ENCODE results near the gene RIMS4.

Gene RIMS4

GRCh38 chr20:44810391-44811149 is at the start of gene RIMS4:
Gene RIMS4 (minus strand): TSS chr20:44810546. CDS start chr20:44810271, 275 bp downstream.
- Histone ChIP-seq H3K9ac (ENCODE audit: low read depth in 1 of 2, low read length in 2 of 2) (no peak within 1 kb of the TSS), H3K27me3 (ENCODE audit: control insufficient read depth in 1 of 2, insufficient read depth in 2 of 2, low read length in 2 of 2) (peaks cover 36 to 44% of the 10 kb centered on the region in 2 donors), H3K9me3 (ENCODE audit: control insufficient read depth in 1 of 2, low read length in 2 of 2) (peaks cover 9% of the 10 kb centered on the region in 2 donors), H3K4me3 (ENCODE audit: low read depth in 1 of 2, low read length in 2 of 2) (no peak within 1 kb of the TSS), H3K27ac (ENCODE audit: low read depth, low read length) (no peak within 1 kb of the TSS), H3K4me1 (ENCODE audit: control insufficient read depth in 1 of 2, insufficient read depth in 2 of 2, low read length in 2 of 2) (no peaks in the 10 kb centered on the region), H3K36me3 (ENCODE audit: control insufficient read depth in 1 of 2, insufficient read depth in 2 of 2, low read length in 2 of 2) (no peaks in the 10 kb centered on the region)

DNA sequence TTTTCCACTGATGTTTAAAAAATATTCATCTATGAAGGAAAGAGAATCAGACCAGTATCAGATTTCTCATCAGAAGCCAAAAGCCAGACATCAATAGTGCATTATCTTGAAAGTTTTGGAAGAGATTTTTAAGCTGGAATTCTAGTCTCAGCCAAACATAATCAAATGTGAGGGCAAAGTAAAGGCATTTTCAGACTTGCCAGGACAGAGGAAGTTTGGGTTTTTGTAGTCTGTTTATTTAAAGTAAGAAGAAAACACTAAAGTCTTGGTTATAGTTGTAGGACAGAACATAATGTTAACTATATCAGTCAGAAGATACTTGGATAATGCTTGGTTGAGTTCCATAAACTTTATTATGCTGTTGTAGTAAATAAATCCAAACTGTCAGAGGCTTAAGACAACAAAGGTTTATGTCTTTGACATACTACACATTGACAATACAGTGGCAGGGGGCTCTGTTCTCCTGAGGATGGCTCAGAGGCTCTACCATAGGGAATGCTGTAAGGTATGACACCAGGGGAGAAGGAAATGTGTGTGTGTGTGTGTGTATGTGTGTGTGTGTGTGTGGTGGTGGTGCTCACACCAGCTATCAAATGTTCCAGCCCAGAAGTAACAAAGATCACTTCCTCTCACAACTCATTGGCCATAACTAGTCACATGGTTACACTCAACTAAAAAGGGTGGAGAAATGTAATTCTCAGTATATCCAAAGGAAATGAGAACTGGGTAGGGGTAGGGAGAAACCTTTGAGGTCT is 48.4 kb upstream of the RIMS4 start:
- no peak overlapping the region for H3K4me3 ChIP-seq (ENCODE audit: low read depth in 1 of 2, low read length in 2 of 2)
- no peaks in the 10 kb centered on the region for H3K9me3 ChIP-seq (ENCODE audit: control insufficient read depth in 1 of 2, low read length in 2 of 2)
- H3K4me1 ChIP-seq (ENCODE audit: control insufficient read depth in 1 of 2, insufficient read depth in 2 of 2, low read length in 2 of 2): peaks cover 1 to 14% of the 10 kb centered on the region in 2 donors
- no peak overlapping the region for H3K9ac ChIP-seq (ENCODE audit: low read depth in 1 of 2, low read length in 2 of 2)
- no peak overlapping the region for H3K27ac ChIP-seq (ENCODE audit: low read depth, low read length)
- no peaks in the 10 kb centered on the region for H3K36me3 ChIP-seq (ENCODE audit: control insufficient read depth in 1 of 2, insufficient read depth in 2 of 2, low read length in 2 of 2)
- H3K27me3 ChIP-seq (ENCODE audit: control insufficient read depth in 1 of 2, insufficient read depth in 2 of 2, low read length in 2 of 2): no peaks in the 10 kb centered on the region

DNA sequence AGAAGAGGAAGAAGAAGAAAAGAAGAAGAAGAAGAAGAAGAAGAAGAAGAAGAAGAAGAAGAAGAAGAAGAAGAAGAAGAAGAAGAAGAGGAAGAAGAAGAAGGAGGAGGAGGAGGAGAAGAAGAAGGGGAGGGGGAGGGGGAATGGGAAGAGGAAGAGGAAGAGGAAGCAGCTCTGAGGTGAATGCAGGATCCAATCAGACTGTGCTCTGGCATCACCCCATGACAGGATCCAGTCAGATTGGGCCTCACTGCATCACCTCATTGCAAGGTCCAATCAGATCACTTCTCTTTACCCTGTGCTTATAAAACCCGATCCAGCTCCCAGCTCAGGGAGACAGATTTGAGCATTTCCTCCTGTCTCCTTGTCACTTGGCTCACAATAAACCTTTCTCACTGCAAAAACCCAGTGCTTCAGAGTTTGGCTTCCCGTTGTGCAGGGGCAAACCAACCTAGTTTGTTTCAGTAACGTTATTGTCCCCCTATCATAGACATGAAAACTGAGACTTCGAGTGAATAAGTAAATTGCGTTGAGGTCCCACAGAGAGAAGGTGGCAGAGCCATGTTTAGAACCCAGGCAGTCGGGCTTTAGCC is 46.6 kb upstream of the RIMS4 start:
- no peaks in the 10 kb centered on the region for H3K36me3 ChIP-seq (ENCODE audit: control insufficient read depth in 1 of 2, insufficient read depth in 2 of 2, low read length in 2 of 2)
- H3K4me3 ChIP-seq (ENCODE audit: low read depth in 1 of 2, low read length in 2 of 2): no peak overlapping the region
- no peak overlapping the region for H3K9ac ChIP-seq (ENCODE audit: low read depth in 1 of 2, low read length in 2 of 2)
- H3K9me3 ChIP-seq (ENCODE audit: control insufficient read depth in 1 of 2, low read length in 2 of 2): no peaks in the 10 kb centered on the region
- H3K27ac ChIP-seq (ENCODE audit: low read depth, low read length): no peak overlapping the region
- peaks cover 2 to 11% of the 10 kb centered on the region in 2 donors for H3K4me1 ChIP-seq (ENCODE audit: control insufficient read depth in 1 of 2, insufficient read depth in 2 of 2, low read length in 2 of 2)
- no peaks in the 10 kb centered on the region for H3K27me3 ChIP-seq (ENCODE audit: control insufficient read depth in 1 of 2, insufficient read depth in 2 of 2, low read length in 2 of 2)

- Histone ChIP-seq H3K9ac (ENCODE audit: low read depth in 1 of 2, low read length in 2 of 2) (no peak overlapping the region), H3K9me3 (ENCODE audit: control insufficient read depth in 1 of 2, low read length in 2 of 2) (no peaks in the 10 kb centered on the region), H3K36me3 (ENCODE audit: control insufficient read depth in 1 of 2, insufficient read depth in 2 of 2, low read length in 2 of 2) (no peaks in the 10 kb centered on the region), H3K4me1 (ENCODE audit: control insufficient read depth in 1 of 2, insufficient read depth in 2 of 2, low read length in 2 of 2) (peaks cover 7 to 9% of the 10 kb centered on the region in 2 donors), H3K27ac (ENCODE audit: low read depth, low read length) (no peak overlapping the region), H3K27me3 (ENCODE audit: control insufficient read depth in 1 of 2, insufficient read depth in 2 of 2, low read length in 2 of 2) (no peaks in the 10 kb centered on the region), H3K4me3 (ENCODE audit: low read depth in 1 of 2, low read length in 2 of 2) (no peak overlapping the region)
Measured at GRCh38 chr20:44856442-44856841, 46.1 kb upstream of the RIMS4 start.

GRCh38 chr20:44851545-44851944 is 41.2 kb upstream of the RIMS4 start:
- H3K9me3 ChIP-seq (ENCODE audit: control insufficient read depth in 1 of 2, low read length in 2 of 2): no peaks in the 10 kb centered on the region
- no peaks in the 10 kb centered on the region for H3K36me3 ChIP-seq (ENCODE audit: control insufficient read depth in 1 of 2, insufficient read depth in 2 of 2, low read length in 2 of 2)
- no peak overlapping the region for H3K9ac ChIP-seq (ENCODE audit: low read depth in 1 of 2, low read length in 2 of 2)

GRCh38 chr20:44850837-44851236 is 40.5 kb upstream of the RIMS4 start:
- peaks cover 6 to 22% of the 10 kb centered on the region in 2 donors for H3K4me1 ChIP-seq (ENCODE audit: control insufficient read depth in 1 of 2, insufficient read depth in 2 of 2, low read length in 2 of 2)
- H3K4me3 ChIP-seq (ENCODE audit: low read depth in 1 of 2, low read length in 2 of 2): no peak overlapping the region
- H3K27me3 ChIP-seq (ENCODE audit: control insufficient read depth in 1 of 2, insufficient read depth in 2 of 2, low read length in 2 of 2): no peaks in the 10 kb centered on the region
- no peak overlapping the region for H3K9ac ChIP-seq (ENCODE audit: low read depth in 1 of 2, low read length in 2 of 2)
- no peaks in the 10 kb centered on the region for H3K36me3 ChIP-seq (ENCODE audit: control insufficient read depth in 1 of 2, insufficient read depth in 2 of 2, low read length in 2 of 2)
- H3K27ac ChIP-seq (ENCODE audit: low read depth, low read length): no peak overlapping the region
- H3K9me3 ChIP-seq (ENCODE audit: control insufficient read depth in 1 of 2, low read length in 2 of 2): no peaks in the 10 kb centered on the region

More at GRCh38 chr20:44851545-44851944, 41.2 kb upstream of the RIMS4 start:
- Histone ChIP-seq H3K27ac (ENCODE audit: low read depth, low read length) (no peak overlapping the region), H3K4me1 (ENCODE audit: control insufficient read depth in 1 of 2, insufficient read depth in 2 of 2, low read length in 2 of 2) (peaks cover 6 to 22% of the 10 kb centered on the region in 2 donors), H3K4me3 (ENCODE audit: low read depth in 1 of 2, low read length in 2 of 2) (no peak overlapping the region), H3K27me3 (ENCODE audit: control insufficient read depth in 1 of 2, insufficient read depth in 2 of 2, low read length in 2 of 2) (no peaks in the 10 kb centered on the region)

DNA sequence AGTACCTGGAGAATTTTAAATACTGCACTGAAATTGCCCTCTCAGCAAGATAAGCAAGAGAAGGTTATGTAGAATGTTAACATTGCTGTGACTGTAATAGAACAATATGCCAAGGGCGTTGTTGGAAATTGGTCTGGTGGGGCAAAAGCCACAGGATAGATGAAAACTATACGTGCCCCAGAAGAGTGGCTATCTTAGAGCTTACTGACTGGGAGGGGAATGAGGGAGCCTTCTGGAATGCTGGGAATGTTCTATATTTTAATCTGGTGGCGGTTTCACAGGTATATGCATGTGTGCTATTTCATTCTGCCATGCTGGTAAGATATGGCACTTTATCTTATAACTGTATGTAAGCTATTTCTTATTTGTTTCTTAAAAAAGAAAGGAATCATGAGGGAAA is 39.9 kb upstream of the RIMS4 start:
- Histone ChIP-seq H3K4me1 (ENCODE audit: control insufficient read depth in 1 of 2, insufficient read depth in 2 of 2, low read length in 2 of 2) (peaks cover 6 to 22% of the 10 kb centered on the region in 2 donors), H3K27ac (ENCODE audit: low read depth, low read length) (no peak overlapping the region), H3K9me3 (ENCODE audit: control insufficient read depth in 1 of 2, low read length in 2 of 2) (no peaks in the 10 kb centered on the region), H3K4me3 (ENCODE audit: low read depth in 1 of 2, low read length in 2 of 2) (no peak overlapping the region), H3K36me3 (ENCODE audit: control insufficient read depth in 1 of 2, insufficient read depth in 2 of 2, low read length in 2 of 2) (no peaks in the 10 kb centered on the region), H3K9ac (ENCODE audit: low read depth in 1 of 2, low read length in 2 of 2) (no peak overlapping the region), H3K27me3 (ENCODE audit: control insufficient read depth in 1 of 2, insufficient read depth in 2 of 2, low read length in 2 of 2) (no peaks in the 10 kb centered on the region)

GRCh38 chr20:44849703-44850102 is 39.4 kb upstream of the RIMS4 start:
- peaks cover 6 to 22% of the 10 kb centered on the region in 2 donors for H3K4me1 ChIP-seq (ENCODE audit: control insufficient read depth in 1 of 2, insufficient read depth in 2 of 2, low read length in 2 of 2)
- H3K9me3 ChIP-seq (ENCODE audit: control insufficient read depth in 1 of 2, low read length in 2 of 2): no peaks in the 10 kb centered on the region
- H3K27me3 ChIP-seq (ENCODE audit: control insufficient read depth in 1 of 2, insufficient read depth in 2 of 2, low read length in 2 of 2): no peaks in the 10 kb centered on the region
- H3K27ac ChIP-seq (ENCODE audit: low read depth, low read length): no peak overlapping the region
- no peak overlapping the region for H3K4me3 ChIP-seq (ENCODE audit: low read depth in 1 of 2, low read length in 2 of 2)
- no peaks in the 10 kb centered on the region for H3K36me3 ChIP-seq (ENCODE audit: control insufficient read depth in 1 of 2, insufficient read depth in 2 of 2, low read length in 2 of 2)
- no peak overlapping the region for H3K9ac ChIP-seq (ENCODE audit: low read depth in 1 of 2, low read length in 2 of 2)

GRCh38 chr20:44848254-44849015 is 38.1 kb upstream of the RIMS4 start:
- Histone ChIP-seq H3K9me3 (ENCODE audit: control insufficient read depth in 1 of 2, low read length in 2 of 2) (no peaks in the 10 kb centered on the region), H3K4me1 (ENCODE audit: control insufficient read depth in 1 of 2, insufficient read depth in 2 of 2, low read length in 2 of 2) (peaks cover 6 to 22% of the 10 kb centered on the region in 2 donors), H3K4me3 (ENCODE audit: low read depth in 1 of 2, low read length in 2 of 2) (no peak overlapping the region), H3K27ac (ENCODE audit: low read depth, low read length) (no peak overlapping the region), H3K27me3 (ENCODE audit: control insufficient read depth in 1 of 2, insufficient read depth in 2 of 2, low read length in 2 of 2) (peaks cover 3 to 5% of the 10 kb centered on the region in 2 donors), H3K36me3 (ENCODE audit: control insufficient read depth in 1 of 2, insufficient read depth in 2 of 2, low read length in 2 of 2) (no peaks in the 10 kb centered on the region), H3K9ac (ENCODE audit: low read depth in 1 of 2, low read length in 2 of 2) (no peak overlapping the region)

Data from duodenal mucosa (tissue), 2 donors.